Left hindlimb (tissue), 1 donor: ENCODE results near the gene ZNF837.
"Not testable (repeated sequence)": the region's sequence is repeated elsewhere in the genome, so short reads cannot be mapped to it uniquely, and the experiment has no call there.

Experiments used
- DNase-seq: peaks from one replicate; pipeline ENCODE4 v3.0.0-alpha.2; 2018

The ZNF837 gene

GRCh38 chr19:58395979-58396627 is 15.3 kb upstream of the ZNF837 start:
- DNase-seq = peak; percentile 32

- DNase-seq = peak; percentile 34
These were observed 14.6 kb upstream of the ZNF837 start, which contains the start of gene RNF225 for GRCh38 chr19:58395220-58395978. RNF225 (plus strand) TSS chr19:58395656; CDS start chr19:58396090, 434 bp downstream.

GRCh38 chr19:58394821-58395219 is 14.0 kb upstream of the ZNF837 start:
- no peak for DNase-seq

- no peak for DNase-seq
These were observed 12.8 kb upstream of the ZNF837 start for GRCh38 chr19:58393725-58394033.

- DNase-seq = no peak
These were observed 12.3 kb upstream of the ZNF837 start for GRCh38 chr19:58392945-58393724.

- DNase-seq = no peak
These were observed 7.3 kb upstream of the ZNF837 start for GRCh38 chr19:58388175-58388526.

- DNase-seq = no peak
These were observed 6.7 kb upstream of the ZNF837 start for GRCh38 chr19:58387338-58388174.

GRCh38 chr19:58386576-58387337 is 5.9 kb upstream of the ZNF837 start, which contains the start of gene RPS5:
RPS5 (plus strand) TSS chr19:58387269; CDS start chr19:58388138, 869 bp downstream.
- peak; percentile 97 for DNase-seq

- DNase-seq = peak; percentile 37
These were observed 5.2 kb upstream of the ZNF837 start for GRCh38 chr19:58385891-58386575.

GRCh38 chr19:58385313-58385890 is 4.6 kb upstream of the ZNF837 start:
- peak; percentile 31 for DNase-seq

GRCh38 chr19:58382997-58383603 is 2.3 kb upstream of the ZNF837 start:
- peak; percentile 13 for DNase-seq

- DNase-seq = peak; percentile 12
These were observed 806 bp upstream of the ZNF837 start for GRCh38 chr19:58381460-58382212.

- no peak for DNase-seq
These were observed 681 bp downstream of the ZNF837 start for GRCh38 chr19:58380037-58380661.

GRCh38 chr19:58379246-58379645 is 1.6 kb downstream of the ZNF837 start:
- no peak for DNase-seq

- not testable (repeated sequence) for DNase-seq
These were observed 4.1 kb downstream of the ZNF837 start for GRCh38 chr19:58376724-58377123.

- no peak for DNase-seq
These were observed 6.6 kb downstream of the ZNF837 start for GRCh38 chr19:58374200-58374599.

- DNase-seq = peak; percentile 19
These were observed 8.3 kb downstream of the ZNF837 start for GRCh38 chr19:58372311-58373133.
